DOHH2 (cell line): Measurements from ENCODE around the gene GNPTAB.

Experiments used
- H3F3A ChIP-seq: fragments of 200-600 bp; sonication (generic), shearing (Covaris generic); 2 replicates; pipeline ENCODE4 v1.6.0; 2016; ENCODE audit warnings: antibody characterized with exemption, mild to moderate bottlenecking; ENCODE audit not compliant: control insufficient read depth, insufficient read depth
- H3K27ac ChIP-seq: fragments of 200-600 bp; sonication (generic); 2 replicates; pipeline ENCODE4 v1.5.1; 2014; ENCODE audit warnings: low read depth, mild to moderate bottlenecking, low read length, moderate library complexity
- H3K27me3 ChIP-seq: fragments of 200-600 bp; sonication (generic); 2 replicates; pipeline ENCODE4 v1.6.1; 2014; ENCODE audit warnings: mild to moderate bottlenecking, low read length, mixed read lengths; ENCODE audit not compliant: control insufficient read depth
- H3K36me3 ChIP-seq: fragments of 200-600 bp; sonication (generic); 2 replicates; pipeline ENCODE4 v1.6.1; 2014; ENCODE audit warnings: mild to moderate bottlenecking, low read length, moderate library complexity, mixed read lengths; ENCODE audit not compliant: control insufficient read depth
- H3K4me1 ChIP-seq: fragments of 200-600 bp; sonication (generic); 2 replicates; pipeline ENCODE4 v1.6.1; 2014; ENCODE audit warnings: mild to moderate bottlenecking, low read length, mixed read lengths; ENCODE audit not compliant: control insufficient read depth
- H3K4me2 ChIP-seq: fragments of 200-600 bp; sonication (generic); 2 replicates; pipeline ENCODE4 v1.6.0; 2014; ENCODE audit warnings: mild to moderate bottlenecking, low read length, moderate library complexity
- H3K4me3 ChIP-seq: fragments of 200-600 bp; sonication (generic); 2 replicates; pipeline ENCODE4 v1.5.1; 2014; ENCODE audit warnings: mild to moderate bottlenecking, low read length, mixed read lengths
- H3K79me2 ChIP-seq: fragments of 200-600 bp; sonication (generic); 2 replicates; pipeline ENCODE4 v1.6.1; 2014; ENCODE audit warnings: mild to moderate bottlenecking, low read length, mixed read lengths; ENCODE audit not compliant: control insufficient read depth
- H3K9me2 ChIP-seq: fragments of 200-600 bp; sonication (generic); replicated peaks from 2 replicates; pipeline ENCODE4 v1.6.1; 2014; ENCODE audit warnings: mild to moderate bottlenecking, low read length, mixed read lengths; ENCODE audit not compliant: control insufficient read depth
- H3K9me3 ChIP-seq: fragments of 200-600 bp; sonication (generic); 2 replicates; pipeline ENCODE4 v1.6.1; 2014; ENCODE audit warnings: antibody characterized with exemption, low read length, mixed read lengths; ENCODE audit not compliant: control insufficient read depth, insufficient read depth
- H4K20me1 ChIP-seq: fragments of 200-600 bp; sonication (generic); 2 replicates; pipeline ENCODE4 v1.6.0; 2014; ENCODE audit warnings: low read depth, mild to moderate bottlenecking, antibody characterized with exemption, low read length, moderate library complexity; ENCODE audit not compliant: control insufficient read depth, insufficient read depth
- EZH2phosphoT487 ChIP-seq: fragments of 200-600 bp; sonication (generic); IDR thresholded peaks from 2 replicates; pipeline ENCODE4 v1.6.1; 2017; ENCODE audit warnings: borderline replicate concordance, mild to moderate bottlenecking, antibody characterized with exemption, low read length, moderate library complexity, mixed read lengths
- TF ChIP-seq, protein P1 (sequence below): fragments of 200-600 bp; sonication (generic); IDR thresholded peaks from one replicate; pipeline ENCODE4 v1.5.1; 2014; ENCODE audit warnings: antibody characterized with exemption, mild to moderate bottlenecking, low read depth, low read length; ENCODE audit not compliant: poor library complexity, severe bottlenecking

Gene GNPTAB

GRCh38 chr12:101700299-101700820, 130.4 kb downstream of the GNPTAB start:
- peak overlapping the region; percentile 47 for H3K4me2 ChIP-seq
- H4K20me1 ChIP-seq, result no peaks in the 10 kb centered on the region
- no peaks in the 10 kb centered on the region for H3K9me2 ChIP-seq
- peaks cover 61% of the 10 kb centered on the region for H3K79me2 ChIP-seq
- H3K9me3 ChIP-seq, result no peaks in the 10 kb centered on the region
- H3F3A ChIP-seq, result no peaks in the 10 kb centered on the region
- TF ChIP-seq, protein P1, sequence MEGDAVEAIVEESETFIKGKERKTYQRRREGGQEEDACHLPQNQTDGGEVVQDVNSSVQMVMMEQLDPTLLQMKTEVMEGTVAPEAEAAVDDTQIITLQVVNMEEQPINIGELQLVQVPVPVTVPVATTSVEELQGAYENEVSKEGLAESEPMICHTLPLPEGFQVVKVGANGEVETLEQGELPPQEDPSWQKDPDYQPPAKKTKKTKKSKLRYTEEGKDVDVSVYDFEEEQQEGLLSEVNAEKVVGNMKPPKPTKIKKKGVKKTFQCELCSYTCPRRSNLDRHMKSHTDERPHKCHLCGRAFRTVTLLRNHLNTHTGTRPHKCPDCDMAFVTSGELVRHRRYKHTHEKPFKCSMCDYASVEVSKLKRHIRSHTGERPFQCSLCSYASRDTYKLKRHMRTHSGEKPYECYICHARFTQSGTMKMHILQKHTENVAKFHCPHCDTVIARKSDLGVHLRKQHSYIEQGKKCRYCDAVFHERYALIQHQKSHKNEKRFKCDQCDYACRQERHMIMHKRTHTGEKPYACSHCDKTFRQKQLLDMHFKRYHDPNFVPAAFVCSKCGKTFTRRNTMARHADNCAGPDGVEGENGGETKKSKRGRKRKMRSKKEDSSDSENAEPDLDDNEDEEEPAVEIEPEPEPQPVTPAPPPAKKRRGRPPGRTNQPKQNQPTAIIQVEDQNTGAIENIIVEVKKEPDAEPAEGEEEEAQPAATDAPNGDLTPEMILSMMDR, result no peak
- TF ChIP-seq EZH2phosphoT487, result no peak
- no peak overlapping the region; the same call in 1 of the 2 replicates for H3K4me3 ChIP-seq
- peaks cover 49% of the 10 kb centered on the region for H3K4me1 ChIP-seq
- peaks cover 11% of the 10 kb centered on the region for H3K36me3 ChIP-seq
- no peak overlapping the region for H3K27ac ChIP-seq
- H3K27me3 ChIP-seq, result no peaks in the 10 kb centered on the region

DNA sequence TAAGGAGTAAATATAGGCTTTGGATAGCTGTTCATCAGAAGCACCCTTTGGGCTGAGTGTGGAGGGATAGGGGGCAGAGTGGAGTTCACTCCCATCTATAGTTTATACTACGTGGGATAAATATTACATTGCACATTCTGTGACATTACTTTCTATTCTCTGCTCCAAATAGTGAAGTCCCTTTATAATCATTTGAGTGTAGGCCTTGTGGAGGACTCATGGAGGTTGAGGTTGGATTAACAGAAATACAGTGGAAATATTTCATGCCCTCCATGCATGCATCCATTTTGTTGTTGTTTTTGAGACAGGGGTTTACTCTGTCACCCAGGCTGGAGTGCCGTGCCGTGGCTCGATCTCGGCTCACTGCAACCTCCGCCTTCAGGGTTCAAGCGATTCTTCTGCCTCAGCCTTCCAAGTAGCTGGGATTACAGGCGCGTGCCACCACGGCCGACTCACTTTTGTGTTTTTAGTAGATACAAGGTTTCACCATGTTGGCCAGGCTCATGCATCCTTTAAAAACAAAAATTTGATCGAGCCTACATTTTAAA, 131.9 kb downstream of the GNPTAB start:
- H3K27ac ChIP-seq, result no peak overlapping the region
- H3K4me1 ChIP-seq, result peaks cover 49% of the 10 kb centered on the region
- no peaks in the 10 kb centered on the region for H3K27me3 ChIP-seq
- H3K9me2 ChIP-seq, result no peaks in the 10 kb centered on the region
- peaks cover 59% of the 10 kb centered on the region for H3K79me2 ChIP-seq
- H3F3A ChIP-seq, result no peaks in the 10 kb centered on the region
- no peaks in the 10 kb centered on the region for H3K9me3 ChIP-seq
- H3K4me3 ChIP-seq, result peak overlapping the region; percentile 85
- TF ChIP-seq, protein P1, result peak; percentile 56
- TF ChIP-seq EZH2phosphoT487, result no peak
- H4K20me1 ChIP-seq, result no peaks in the 10 kb centered on the region
- peaks cover 11% of the 10 kb centered on the region for H3K36me3 ChIP-seq
- peak overlapping the region; percentile 79 for H3K4me2 ChIP-seq

DNA sequence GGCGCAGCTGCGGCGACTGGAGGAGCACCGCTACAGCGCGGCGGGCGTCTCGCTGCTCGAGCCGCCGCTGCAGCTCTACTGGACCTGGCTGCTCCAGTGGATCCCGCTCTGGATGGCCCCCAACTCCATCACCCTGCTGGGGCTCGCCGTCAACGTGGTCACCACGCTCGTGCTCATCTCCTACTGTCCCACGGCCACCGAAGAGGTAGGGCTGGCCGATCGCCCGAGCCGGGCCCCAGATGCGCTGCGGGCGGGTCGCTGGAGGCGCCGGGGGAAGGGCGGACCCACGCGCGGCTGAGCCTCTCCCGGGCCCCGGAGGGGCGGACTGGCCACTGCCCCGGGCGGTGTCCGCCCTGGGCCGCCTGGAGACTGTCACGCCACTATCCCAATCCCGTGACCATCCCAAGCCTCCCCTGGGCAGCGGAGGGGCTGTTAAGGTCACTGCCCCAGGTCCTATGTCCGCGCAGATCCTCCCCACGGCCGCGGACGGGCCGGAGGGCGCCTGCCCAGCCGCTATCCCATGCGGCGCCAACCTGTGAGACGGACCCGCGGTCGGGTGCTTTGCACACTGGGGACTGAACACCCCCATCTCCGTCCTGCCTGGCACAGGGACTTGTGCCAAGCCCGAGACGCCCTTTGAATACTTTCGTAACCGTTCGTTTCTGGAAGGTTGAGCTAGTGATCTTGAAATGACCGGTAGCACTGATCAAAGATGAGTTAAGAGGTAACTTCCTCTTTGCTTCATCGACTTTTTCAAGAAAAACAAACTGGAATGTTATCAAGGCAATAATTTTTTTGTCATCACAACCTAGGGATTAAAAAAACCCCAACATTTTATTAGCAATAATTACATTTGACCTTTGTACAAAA, 132.6 kb downstream of the GNPTAB start:
- peaks cover 11% of the 10 kb centered on the region for H3K36me3 ChIP-seq
- peaks cover 52% of the 10 kb centered on the region for H3K79me2 ChIP-seq
- no peaks in the 10 kb centered on the region for H3F3A ChIP-seq
- H3K4me3 ChIP-seq, result peak overlapping the region; percentile 85
- peaks cover 49% of the 10 kb centered on the region for H3K4me1 ChIP-seq
- no peaks in the 10 kb centered on the region for H3K9me2 ChIP-seq
- no peaks in the 10 kb centered on the region for H3K9me3 ChIP-seq
- TF ChIP-seq, protein P1, result no peak
- peak overlapping the region; percentile 1; the same call in 1 of the 2 replicates for H3K27ac ChIP-seq
- no peaks in the 10 kb centered on the region for H4K20me1 ChIP-seq
- H3K27me3 ChIP-seq, result no peaks in the 10 kb centered on the region
- H3K4me2 ChIP-seq, result peak overlapping the region; percentile 79
